PC-3 (cell line): Measurements from ENCODE around the gene ITGB1. TPM values are rescaled to one million over a fixed set of nuclear protein-coding genes. Genes with fewer than 3 reads are reported as not detected.

Experiments used
- ATAC-seq: fragments of 200-7000 bp; cut with Tn5 transposase; 2 replicates; pipeline ENCODE4 v1.9.1; 2020; ENCODE audit warnings: mild to moderate bottlenecking, moderate library complexity
- BruUV-seq: library from RNA; stranded (reverse); fragments of 400-500 nt; replicated peaks from 2 replicates; lab custom pipeline; 2021; lab: Mats Ljungman, UMichigan
- CTCF ChIA-PET: fragments of 300-600 bp; sonication (Branson Sonifier 250); formaldehyde crosslinking; loops from one replicate; lab custom pipeline; 2022; ENCODE audit warnings: antibody characterized with exemption; lab: Charles Lee
- POLR2A ChIA-PET: fragments of 300-600 bp; sonication (Branson Sonifier 250); formaldehyde crosslinking; loops from one replicate; lab custom pipeline; 2022; ENCODE audit warnings: antibody characterized with exemption; ENCODE audit not compliant: unreplicated experiment; lab: Charles Lee
- DNase-seq: peaks from one replicate; pipeline ENCODE4 v3.0.0-alpha.2; 2015
- H2AFZ ChIP-seq: fragments of 300-600 bp; sonication (generic); 2 replicates; pipeline ENCODE4 v1.6.0; 2016; ENCODE audit warnings: antibody characterized with exemption, low read length
- H3F3A ChIP-seq: fragments of 300-600 bp; sonication (generic); one replicate; pipeline ENCODE4 v1.6.0; 2017; ENCODE audit warnings: antibody characterized with exemption, low read length, control low read depth, mild to moderate bottlenecking; ENCODE audit not compliant: unreplicated experiment
- H3K27ac ChIP-seq: fragments of 300-600 bp; sonication (generic); 2 replicates; pipeline ENCODE4 v1.5.1; 2016; ENCODE audit warnings: mild to moderate bottlenecking, low read length
- H3K27me3 ChIP-seq: fragments of 300-600 bp; sonication (generic); 2 replicates; pipeline ENCODE4 v1.6.1; 2016; ENCODE audit warnings: low read length, mixed read lengths
- H3K36me3 ChIP-seq: fragments of 300-600 bp; sonication (generic); 2 replicates; pipeline ENCODE4 v1.6.1; 2016; ENCODE audit warnings: low read depth, mixed run types, low read length, mixed read lengths
- H3K4me1 ChIP-seq: fragments of 300-600 bp; sonication (generic); 2 replicates; pipeline ENCODE4 v1.5.1; 2016; ENCODE audit warnings: low read length; ENCODE audit not compliant: insufficient read depth
- H3K4me2 ChIP-seq: fragments of 300-600 bp; sonication (generic); 2 replicates; pipeline ENCODE4 v1.6.0; 2016; ENCODE audit warnings: low read length
- H3K4me3 ChIP-seq: fragments of 300-600 bp; sonication (generic); 2 replicates; pipeline ENCODE4 v1.5.1; 2016; ENCODE audit warnings: mild to moderate bottlenecking, low read length, mixed read lengths
- H3K79me2 ChIP-seq: fragments of 300-600 bp; sonication (generic); 2 replicates; pipeline ENCODE4 v1.6.1; 2017; ENCODE audit warnings: low read length, mixed read lengths
- H3K9ac ChIP-seq: fragments of 300-600 bp; sonication (generic); 2 replicates; pipeline ENCODE4 v1.6.0; 2016; ENCODE audit warnings: mild to moderate bottlenecking, low read length
- H3K9me2 ChIP-seq: fragments of 300-600 bp; sonication (generic); replicated peaks from 2 replicates; pipeline ENCODE4 v1.6.1; 2016; ENCODE audit warnings: mixed run types, low read length, mixed read lengths
- H3K9me3 ChIP-seq: fragments of 300-600 bp; sonication (generic); 2 replicates; pipeline ENCODE4 v1.6.1; 2016; ENCODE audit warnings: low read length, mixed read lengths
- H4K20me1 ChIP-seq: fragments of 300-600 bp; sonication (generic); 2 replicates; pipeline ENCODE4 v1.6.1; 2016; ENCODE audit warnings: low read length, mixed read lengths
- EZH2 ChIP-seq: fragments of 300-600 bp; sonication (generic); IDR thresholded peaks from one replicate; pipeline ENCODE4 v1.6.1; 2017; ENCODE audit warnings: antibody characterized with exemption, mild to moderate bottlenecking, low read length; ENCODE audit not compliant: unreplicated experiment
- EZH2phosphoT487 ChIP-seq: fragments of 300-600 bp; sonication (generic); IDR thresholded peaks from 2 replicates; pipeline ENCODE4 v1.6.1; 2018; ENCODE audit warnings: mild to moderate bottlenecking, antibody characterized with exemption, low read length, borderline replicate concordance
- intact Hi-C: fragments of 100-400 bp; cut with micrococcal nuclease; formaldehyde crosslinking; loops from 2 replicates; pipeline ENCODE4 v1.9.0; 2023
- total RNA-seq: library from RNA; depleted of rRNA; stranded (reverse); fragments of >200 nt; gene quantifications from 2 replicates; pipeline ENCODE4 v1.2.3, GENCODE V29; 2014
- TF ChIP-seq, protein P1 (sequence below): fragments of 300-600 bp; sonication (generic); conservative IDR thresholded peaks from 2 replicates; pipeline ENCODE4 v1.5.1; 2017; ENCODE audit warnings: antibody characterized with exemption, low read depth, mild to moderate bottlenecking, low read length

Gene ITGB1
- total RNA-seq, 1 experiment from 2014 or later: 1,010 TPM

GRCh38 chr10:32949221-32949678 lies 8.8 kb downstream of the ITGB1 start:
- H3K4me3 ChIP-seq: no peak overlapping the region
- DNase-seq (no peak), ATAC-seq (no peak; the same call in 1 of the 2 replicates)
- no peaks in the 10 kb centered on the region for H3K9me2 ChIP-seq
- H3K4me2 ChIP-seq: peak overlapping the region; percentile 11; the same call in 1 of the 2 replicates
- H3K9me3 ChIP-seq: no peaks in the 10 kb centered on the region
- H3K4me1 ChIP-seq: peaks cover 83% of the 10 kb centered on the region
- H3F3A ChIP-seq: peaks cover 13% of the 10 kb centered on the region
- no TSS peak for BruUV-seq
- no peak for TF ChIP-seq EZH2
- TF ChIP-seq EZH2phosphoT487: no peak
- TF ChIP-seq, protein P1, sequence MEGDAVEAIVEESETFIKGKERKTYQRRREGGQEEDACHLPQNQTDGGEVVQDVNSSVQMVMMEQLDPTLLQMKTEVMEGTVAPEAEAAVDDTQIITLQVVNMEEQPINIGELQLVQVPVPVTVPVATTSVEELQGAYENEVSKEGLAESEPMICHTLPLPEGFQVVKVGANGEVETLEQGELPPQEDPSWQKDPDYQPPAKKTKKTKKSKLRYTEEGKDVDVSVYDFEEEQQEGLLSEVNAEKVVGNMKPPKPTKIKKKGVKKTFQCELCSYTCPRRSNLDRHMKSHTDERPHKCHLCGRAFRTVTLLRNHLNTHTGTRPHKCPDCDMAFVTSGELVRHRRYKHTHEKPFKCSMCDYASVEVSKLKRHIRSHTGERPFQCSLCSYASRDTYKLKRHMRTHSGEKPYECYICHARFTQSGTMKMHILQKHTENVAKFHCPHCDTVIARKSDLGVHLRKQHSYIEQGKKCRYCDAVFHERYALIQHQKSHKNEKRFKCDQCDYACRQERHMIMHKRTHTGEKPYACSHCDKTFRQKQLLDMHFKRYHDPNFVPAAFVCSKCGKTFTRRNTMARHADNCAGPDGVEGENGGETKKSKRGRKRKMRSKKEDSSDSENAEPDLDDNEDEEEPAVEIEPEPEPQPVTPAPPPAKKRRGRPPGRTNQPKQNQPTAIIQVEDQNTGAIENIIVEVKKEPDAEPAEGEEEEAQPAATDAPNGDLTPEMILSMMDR: no peak
- H4K20me1 ChIP-seq: peaks cover 96% of the 10 kb centered on the region
- no peak overlapping the region for H2AFZ ChIP-seq
- no peak overlapping the region for H3K9ac ChIP-seq
- no peaks in the 10 kb centered on the region for H3K27me3 ChIP-seq
- H3K27ac ChIP-seq: no peak overlapping the region
- intact Hi-C loops: no loop called here
- ChIA-PET CTCF (interaction anchor here (0.5 kb wide), 1 partner anchor 60 kb away, joined by 3 read pairs; no protein-coding TSS in a partner anchor), POLR2A (no interaction called here)
- peaks cover 100% of the 10 kb centered on the region for H3K79me2 ChIP-seq
- H3K36me3 ChIP-seq: peaks cover 54% of the 10 kb centered on the region

- Histone ChIP-seq H3K9me2 (no peaks in the 10 kb centered on the region), H3K9me3 (no peaks in the 10 kb centered on the region), H2AFZ (no peak overlapping the region), H3K27me3 (no peaks in the 10 kb centered on the region), H4K20me1 (peaks cover 96% of the 10 kb centered on the region), H3K27ac (no peak overlapping the region), H3F3A (peaks cover 13% of the 10 kb centered on the region), H3K36me3 (peaks cover 57% of the 10 kb centered on the region), H3K9ac (no peak overlapping the region), H3K79me2 (peaks cover 100% of the 10 kb centered on the region), H3K4me2 (no peak overlapping the region), H3K4me3 (no peak overlapping the region), H3K4me1 (peaks cover 78% of the 10 kb centered on the region)
- BruUV-seq: no TSS peak
- CTCF ChIA-PET: no interaction called here
- TF ChIP-seq, protein P1: no peak
- no peak for TF ChIP-seq EZH2
- TF ChIP-seq EZH2phosphoT487: no peak
- no peak for ATAC-seq
- DNase-seq: no peak
- intact Hi-C loops: no loop called here
- POLR2A ChIA-PET: no interaction called here
These were observed 9.6 kb downstream of the ITGB1 start for GRCh38 chr10:32948451-32948850.

GRCh38 chr10:32947586-32947985 lies 10.4 kb downstream of the ITGB1 start:
- POLR2A ChIA-PET: interaction anchor here (0.8 kb wide), 1 partner anchor 113 kb away, joined by 7 read pairs; no protein-coding TSS in a partner anchor
- TF ChIP-seq EZH2phosphoT487: no peak
- TF ChIP-seq EZH2: no peak
- TF ChIP-seq, protein P1: no peak
- peaks cover 48% of the 10 kb centered on the region for H3K36me3 ChIP-seq
- H3K9me3 ChIP-seq: no peaks in the 10 kb centered on the region
- BruUV-seq: no TSS peak
- no peaks in the 10 kb centered on the region for H3K27me3 ChIP-seq
- H3F3A ChIP-seq: peaks cover 6% of the 10 kb centered on the region
- CTCF ChIA-PET: no interaction called here
- H3K4me3 ChIP-seq: no peak overlapping the region
- peaks cover 100% of the 10 kb centered on the region for H3K79me2 ChIP-seq
- H3K9me2 ChIP-seq: no peaks in the 10 kb centered on the region
- ATAC-seq: no peak
- H2AFZ ChIP-seq: no peak overlapping the region
- H3K9ac ChIP-seq: no peak overlapping the region
- peaks cover 75% of the 10 kb centered on the region for H3K4me1 ChIP-seq
- H3K27ac ChIP-seq: no peak overlapping the region
- peaks cover 96% of the 10 kb centered on the region for H4K20me1 ChIP-seq
- no peak overlapping the region for H3K4me2 ChIP-seq
- DNase-seq: no peak
- intact Hi-C loops: no loop called here
